Activated CD4-positive, alpha-beta T cell treated with anti-CD3 and anti-CD28 coated beads, Interleukin-2, amount 10 ng/mL, durations not matched to agents 24 days and 14 days (primary cell): ENCODE results near the gene BORCS5. TPM values are rescaled to one million over a fixed set of nuclear protein-coding genes. Genes with fewer than 3 reads are reported as not detected.

Experiments used
- DNase-seq: peaks from one replicate; pipeline ENCODE4 v3.0.0; 2022
- H3K27ac Mint-ChIP-seq: one replicate; pipeline ENCODE4 v1.8.0; 2022; ENCODE audit warnings: mild to moderate bottlenecking, mixed read lengths
- H3K27me3 Mint-ChIP-seq: one replicate; pipeline ENCODE4 v1.8.0; 2022; ENCODE audit warnings: mixed read lengths
- H3K36me3 Mint-ChIP-seq: one replicate; pipeline ENCODE4 v1.8.0; 2022; ENCODE audit warnings: low read depth, mild to moderate bottlenecking, mixed read lengths
- H3K4me1 Mint-ChIP-seq: one replicate; pipeline ENCODE4 v1.8.0; 2021; ENCODE audit warnings: mixed read lengths
- H3K4me3 Mint-ChIP-seq: one replicate; pipeline ENCODE4 v1.8.0; 2022; ENCODE audit warnings: mild to moderate bottlenecking, moderate library complexity, mixed read lengths
- H3K9me3 Mint-ChIP-seq: one replicate; pipeline ENCODE4 v1.8.0; 2021; ENCODE audit warnings: mixed read lengths
- intact Hi-C: fragments of 100-400 bp; cut with micrococcal nuclease; formaldehyde crosslinking; loops from one replicate; pipeline ENCODE4 v1.15.1; 2023
- total RNA-seq: library from RNA; stranded (reverse); gene quantifications from 2 replicates; pipeline ENCODE4 v1.2.3, GENCODE V29; 2022

Gene BORCS5
- total RNA-seq, 1 donor from 2014 or later, result 34.0 TPM

DNA sequence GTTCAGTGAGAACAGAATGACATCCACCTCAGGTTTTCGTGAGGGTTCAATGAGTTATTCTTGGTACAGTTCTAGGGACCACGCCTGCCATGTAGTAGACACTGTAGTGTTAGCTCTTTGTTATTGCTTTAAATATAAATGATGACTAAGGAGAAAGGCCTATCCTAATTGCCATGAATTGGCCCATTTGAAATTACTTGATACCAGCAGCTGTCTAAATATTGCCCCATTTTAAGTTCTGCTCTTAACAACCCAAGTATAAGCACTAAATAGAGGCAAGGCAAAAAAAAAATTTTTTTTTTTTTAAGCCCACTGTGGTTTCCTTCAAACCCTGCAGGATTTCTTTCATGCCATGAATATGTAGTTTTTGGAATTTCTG is 84.5 kb downstream of the BORCS5 start:
- peaks cover 38% of the 10 kb centered on the region for H3K36me3 Mint-ChIP-seq
- peak overlapping the region; percentile 21 for H3K4me3 Mint-ChIP-seq
- peaks cover 54% of the 10 kb centered on the region for H3K4me1 Mint-ChIP-seq
- intact Hi-C loops, result loop anchor here (5.0 kb wide), 1 partner anchor 276 kb away; the partner anchor contains the start of gene CDKN1B
- peak overlapping the region; percentile 91 for H3K27ac Mint-ChIP-seq
- no peaks in the 10 kb centered on the region for H3K27me3 Mint-ChIP-seq
- peaks cover 7% of the 10 kb centered on the region for H3K9me3 Mint-ChIP-seq
- DNase-seq, result no peak

DNA sequence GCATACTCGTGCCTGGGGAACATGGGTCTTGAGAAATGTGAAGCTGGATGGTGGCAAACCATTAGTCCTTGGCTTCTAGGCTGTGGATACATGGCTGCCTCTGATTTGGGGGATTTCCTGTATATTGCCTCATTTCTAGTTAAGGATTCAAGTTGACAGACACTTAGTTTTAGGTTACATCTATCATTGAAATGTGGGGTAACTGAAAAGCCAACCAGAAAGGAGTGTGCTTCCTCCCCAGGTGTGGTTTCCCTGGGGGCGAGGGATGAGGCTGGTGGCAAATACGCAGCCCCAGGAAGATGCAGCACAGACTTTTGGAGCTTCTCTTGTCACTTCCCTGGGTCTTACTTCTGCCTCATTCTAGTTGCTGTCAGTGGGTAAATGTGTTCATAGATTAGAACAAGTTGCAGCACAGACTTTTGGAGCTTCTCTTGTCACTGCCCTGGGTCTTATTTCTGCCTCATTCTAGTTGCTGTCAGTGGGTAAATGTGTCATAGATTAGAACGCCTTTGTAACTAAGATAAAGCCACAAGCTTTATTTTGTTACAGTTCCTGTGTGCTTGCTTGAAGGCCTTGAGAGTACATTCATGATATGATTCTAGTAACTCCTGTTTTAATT is 85.1 kb downstream of the BORCS5 start:
- H3K36me3 Mint-ChIP-seq, result peaks cover 37% of the 10 kb centered on the region
- intact Hi-C loops, result loop anchor here (1.0 to 5.0 kb wide), 9 partner anchors 14 to 433 kb away; partner anchors contain the start of genes CDKN1B and DUSP16
- peak overlapping the region; percentile 91 for H3K27ac Mint-ChIP-seq
- no peaks in the 10 kb centered on the region for H3K27me3 Mint-ChIP-seq
- peaks cover 58% of the 10 kb centered on the region for H3K4me1 Mint-ChIP-seq
- DNase-seq, result peak; percentile 88
- peaks cover 5% of the 10 kb centered on the region for H3K9me3 Mint-ChIP-seq
- peak overlapping the region; percentile 21 for H3K4me3 Mint-ChIP-seq

GRCh38 chr12:12442548-12443071 is 85.7 kb downstream of the BORCS5 start:
- H3K9me3 Mint-ChIP-seq, result no peaks in the 10 kb centered on the region
- H3K36me3 Mint-ChIP-seq, result peaks cover 31% of the 10 kb centered on the region
- H3K27ac Mint-ChIP-seq, result peak overlapping the region; percentile 91
- H3K4me3 Mint-ChIP-seq, result peak overlapping the region; percentile 21
- no peaks in the 10 kb centered on the region for H3K27me3 Mint-ChIP-seq
- peaks cover 64% of the 10 kb centered on the region for H3K4me1 Mint-ChIP-seq
- no peak for DNase-seq
- intact Hi-C loops, result loop anchor here (1.0 to 5.0 kb wide), 9 partner anchors 14 to 433 kb away; partner anchors contain the start of genes CDKN1B and DUSP16

DNA sequence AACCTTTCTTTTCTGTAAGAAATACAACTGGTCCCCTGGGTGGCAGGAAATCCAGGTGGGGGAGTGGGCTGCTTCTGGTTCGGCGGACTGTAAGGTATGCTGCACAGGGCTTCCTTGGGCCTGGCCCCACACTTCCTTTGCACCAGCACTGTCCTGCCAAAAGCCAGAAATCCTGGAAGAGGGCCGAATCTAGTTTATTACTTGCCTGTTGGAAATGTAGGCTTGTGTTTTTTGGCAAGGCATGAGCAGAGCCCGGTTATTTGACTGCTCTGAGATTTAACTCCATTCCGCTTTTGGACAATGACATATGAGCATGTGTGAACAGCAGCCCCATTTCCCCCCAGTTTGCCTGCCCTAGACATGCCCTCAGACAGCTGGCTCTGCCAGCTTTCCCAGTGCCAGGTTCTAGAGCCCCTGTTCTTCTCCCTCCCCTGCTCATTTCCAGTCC is 86.6 kb downstream of the BORCS5 start:
- Mint-ChIP-seq H3K4me1 (peaks cover 64% of the 10 kb centered on the region), H3K27ac (peak overlapping the region; percentile 91), H3K27me3 (no peaks in the 10 kb centered on the region), H3K9me3 (no peaks in the 10 kb centered on the region), H3K4me3 (no peak overlapping the region), H3K36me3 (peaks cover 23% of the 10 kb centered on the region)
- intact Hi-C loops, result loop anchor here (5.0 kb wide), 1 partner anchor 274 kb away; the partner anchor contains the start of gene CDKN1B
- DNase-seq, result no peak

- Mint-ChIP-seq H3K27ac (no peak overlapping the region), H3K4me3 (no peak overlapping the region), H3K4me1 (peaks cover 54% of the 10 kb centered on the region), H3K9me3 (no peaks in the 10 kb centered on the region), H3K36me3 (peaks cover 13% of the 10 kb centered on the region), H3K27me3 (no peaks in the 10 kb centered on the region)
- DNase-seq, result no peak
- intact Hi-C loops, result no loop called here
Measured at GRCh38 chr12:12445165-12445881, 88.4 kb downstream of the BORCS5 start.

- no peaks in the 10 kb centered on the region for H3K27me3 Mint-ChIP-seq
- no peaks in the 10 kb centered on the region for H3K9me3 Mint-ChIP-seq
- H3K36me3 Mint-ChIP-seq, result peaks cover 11% of the 10 kb centered on the region
- no peak overlapping the region for H3K27ac Mint-ChIP-seq
- no peak for DNase-seq
- H3K4me1 Mint-ChIP-seq, result peaks cover 49% of the 10 kb centered on the region
- intact Hi-C loops, result no loop called here
- no peak overlapping the region for H3K4me3 Mint-ChIP-seq
Measured at GRCh38 chr12:12445882-12446181, 89.0 kb downstream of the BORCS5 start.

DNA sequence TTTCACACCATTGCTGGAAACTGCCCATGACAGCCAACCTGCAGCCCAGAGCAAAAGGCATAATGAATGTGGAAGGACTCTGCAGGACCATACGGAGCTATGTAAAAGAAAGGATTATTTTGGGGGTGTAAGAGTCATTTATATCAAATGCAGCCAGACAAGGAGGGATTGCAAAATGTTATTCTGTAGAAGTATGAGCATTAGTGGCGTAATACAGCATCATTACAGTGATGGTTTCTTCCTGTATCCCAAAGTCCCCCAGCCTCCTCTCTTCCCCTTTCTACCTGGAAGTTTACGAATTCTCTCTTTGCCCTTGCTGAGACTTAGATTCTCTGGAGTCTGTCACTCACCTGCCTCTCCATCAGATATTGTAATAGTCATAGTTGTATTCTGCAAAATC is 89.9 kb downstream of the BORCS5 start:
- Mint-ChIP-seq H3K4me3 (no peak overlapping the region), H3K36me3 (peaks cover 10% of the 10 kb centered on the region), H3K27ac (no peak overlapping the region), H3K27me3 (no peaks in the 10 kb centered on the region), H3K4me1 (peaks cover 39% of the 10 kb centered on the region), H3K9me3 (no peaks in the 10 kb centered on the region)
- intact Hi-C loops, result no loop called here
- no peak for DNase-seq

DNA sequence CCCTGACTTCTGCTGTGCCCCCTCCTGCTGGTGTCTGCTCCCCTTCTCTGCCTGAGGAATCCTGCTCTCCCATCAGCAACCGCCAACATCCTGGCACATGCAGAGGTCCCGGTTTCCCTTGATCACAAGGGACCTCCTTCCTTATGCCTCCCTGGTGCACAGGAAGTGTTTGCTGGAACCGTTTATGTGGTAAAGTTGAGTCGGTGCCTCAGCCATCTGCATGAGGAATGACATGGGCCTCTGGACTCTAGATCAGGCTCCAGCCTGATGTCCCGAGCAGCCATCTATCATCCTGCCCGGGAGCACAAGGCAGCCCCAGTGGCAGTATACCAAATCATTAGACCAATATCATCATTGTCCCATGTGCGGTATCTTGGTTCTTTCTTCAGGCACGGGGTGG is 90.4 kb downstream of the BORCS5 start:
- Mint-ChIP-seq H3K27ac (peak overlapping the region; percentile 7), H3K9me3 (no peaks in the 10 kb centered on the region), H3K36me3 (peaks cover 10% of the 10 kb centered on the region), H3K4me3 (no peak overlapping the region), H3K4me1 (peaks cover 35% of the 10 kb centered on the region), H3K27me3 (no peaks in the 10 kb centered on the region)
- no peak for DNase-seq
- intact Hi-C loops, result no loop called here

DNA sequence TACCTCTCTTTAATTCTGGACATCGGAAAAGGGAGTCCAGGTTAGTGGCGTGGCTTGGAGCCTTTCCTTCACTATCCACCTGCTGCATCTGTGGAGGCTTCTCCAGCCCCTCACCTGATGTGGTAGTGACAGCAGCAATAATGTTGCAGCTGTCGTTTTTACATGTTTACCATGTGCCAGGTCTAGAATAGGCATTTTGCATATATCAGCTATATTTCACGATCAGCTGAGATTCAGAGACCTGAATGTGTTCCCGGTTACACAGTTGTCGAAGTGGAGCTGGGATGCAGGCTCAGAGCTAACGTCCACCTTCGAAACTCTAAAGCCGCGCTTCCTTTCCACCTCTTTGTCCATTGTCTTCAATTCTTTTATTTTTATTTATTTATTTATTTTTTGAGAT is 91.0 kb downstream of the BORCS5 start:
- H3K4me1 Mint-ChIP-seq, result peaks cover 29% of the 10 kb centered on the region
- H3K36me3 Mint-ChIP-seq, result peaks cover 10% of the 10 kb centered on the region
- DNase-seq, result no peak
- no peaks in the 10 kb centered on the region for H3K27me3 Mint-ChIP-seq
- no peak overlapping the region for H3K4me3 Mint-ChIP-seq
- H3K9me3 Mint-ChIP-seq, result no peaks in the 10 kb centered on the region
- H3K27ac Mint-ChIP-seq, result no peak overlapping the region
- intact Hi-C loops, result no loop called here

DNA sequence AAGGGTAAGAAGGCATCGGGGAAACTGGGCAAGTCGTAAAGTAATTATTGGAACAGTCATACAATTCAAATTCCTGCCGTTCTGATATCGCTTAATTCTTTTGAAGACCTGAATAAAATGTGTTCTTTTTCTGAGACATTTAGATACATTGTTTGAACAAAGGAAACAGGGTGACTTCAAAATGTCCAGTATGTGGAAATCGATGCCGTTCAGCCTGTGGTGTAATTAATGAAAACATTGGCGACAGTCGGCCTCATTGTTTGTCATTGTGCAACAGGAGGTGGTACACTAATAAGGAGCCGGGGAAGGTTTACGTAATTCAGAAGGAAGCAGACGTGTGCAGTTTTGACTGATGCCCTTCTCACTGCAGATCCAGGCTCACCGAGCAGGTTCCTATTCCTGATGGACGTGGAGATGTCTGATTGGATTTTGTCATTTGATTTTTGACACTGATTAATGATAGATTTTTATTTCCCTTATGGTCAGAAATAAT is 92.7 kb downstream of the BORCS5 start:
- no peaks in the 10 kb centered on the region for H3K27me3 Mint-ChIP-seq
- no peak overlapping the region for H3K27ac Mint-ChIP-seq
- H3K4me1 Mint-ChIP-seq, result peaks cover 20% of the 10 kb centered on the region
- no peak for DNase-seq
- no peak overlapping the region for H3K4me3 Mint-ChIP-seq
- no peaks in the 10 kb centered on the region for H3K9me3 Mint-ChIP-seq
- intact Hi-C loops, result no loop called here
- H3K36me3 Mint-ChIP-seq, result peaks cover 8% of the 10 kb centered on the region

- no peak for DNase-seq
- H3K36me3 Mint-ChIP-seq, result peaks cover 11% of the 10 kb centered on the region
- H3K4me1 Mint-ChIP-seq, result peaks cover 20% of the 10 kb centered on the region
- intact Hi-C loops, result no loop called here
- H3K27me3 Mint-ChIP-seq, result no peaks in the 10 kb centered on the region
- H3K4me3 Mint-ChIP-seq, result no peak overlapping the region
- H3K9me3 Mint-ChIP-seq, result no peaks in the 10 kb centered on the region
- no peak overlapping the region for H3K27ac Mint-ChIP-seq
Measured at GRCh38 chr12:12450043-12450471, 93.2 kb downstream of the BORCS5 start.

DNA sequence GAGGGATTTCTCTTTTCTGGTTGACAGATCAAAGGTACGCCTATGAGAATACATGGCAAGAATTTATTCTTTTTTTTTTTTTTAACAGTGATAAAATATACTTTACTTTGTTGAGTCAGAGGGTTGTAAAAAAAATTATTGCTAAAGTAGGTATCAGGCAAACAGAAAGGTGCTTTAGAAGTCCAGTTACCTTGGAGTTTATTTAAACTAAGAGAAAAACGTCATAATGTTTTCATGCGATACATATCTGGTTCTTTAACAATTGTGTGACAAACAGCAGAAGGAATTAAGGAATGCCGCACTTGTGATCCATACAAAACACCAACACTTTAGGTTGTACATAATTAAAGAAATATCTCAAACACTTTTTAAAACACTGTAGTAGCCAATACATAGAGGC is 94.2 kb downstream of the BORCS5 start:
- H3K4me1 Mint-ChIP-seq, result peaks cover 22% of the 10 kb centered on the region
- H3K4me3 Mint-ChIP-seq, result no peak overlapping the region
- DNase-seq, result no peak
- H3K9me3 Mint-ChIP-seq, result no peaks in the 10 kb centered on the region
- no peaks in the 10 kb centered on the region for H3K27me3 Mint-ChIP-seq
- peaks cover 10% of the 10 kb centered on the region for H3K36me3 Mint-ChIP-seq
- no peak overlapping the region for H3K27ac Mint-ChIP-seq
- intact Hi-C loops, result no loop called here

- no peak overlapping the region for H3K4me3 Mint-ChIP-seq
- H3K4me1 Mint-ChIP-seq, result peaks cover 22% of the 10 kb centered on the region
- H3K9me3 Mint-ChIP-seq, result no peaks in the 10 kb centered on the region
- intact Hi-C loops, result no loop called here
- peaks cover 7% of the 10 kb centered on the region for H3K36me3 Mint-ChIP-seq
- no peak for DNase-seq
- H3K27ac Mint-ChIP-seq, result no peak overlapping the region
- H3K27me3 Mint-ChIP-seq, result no peaks in the 10 kb centered on the region
Measured at GRCh38 chr12:12452326-12452902, 95.5 kb downstream of the BORCS5 start.

DNA sequence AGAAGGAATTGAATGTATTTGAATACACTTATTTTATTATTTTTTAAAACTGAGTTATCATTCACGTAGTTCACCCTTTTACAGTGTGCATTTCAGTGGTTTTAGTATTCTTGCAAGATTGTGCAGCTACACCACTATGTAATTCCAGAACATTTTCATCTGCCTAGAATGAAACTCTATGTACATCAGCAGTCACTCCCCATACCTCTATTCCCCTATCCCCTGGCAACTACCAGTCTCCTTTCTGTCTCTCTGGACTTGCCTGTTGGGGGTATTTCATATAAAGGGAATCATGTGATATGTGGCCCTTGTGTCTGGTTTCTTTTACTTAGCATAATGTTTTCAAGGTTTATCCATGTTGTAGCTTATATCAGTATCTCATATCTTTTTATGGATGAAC is 96.8 kb downstream of the BORCS5 start:
- intact Hi-C loops, result no loop called here
- H3K9me3 Mint-ChIP-seq, result no peaks in the 10 kb centered on the region
- H3K4me1 Mint-ChIP-seq, result peaks cover 27% of the 10 kb centered on the region
- no peak for DNase-seq
- H3K27ac Mint-ChIP-seq, result no peak overlapping the region
- H3K36me3 Mint-ChIP-seq, result peaks cover 9% of the 10 kb centered on the region
- H3K27me3 Mint-ChIP-seq, result no peaks in the 10 kb centered on the region
- no peak overlapping the region for H3K4me3 Mint-ChIP-seq
